Stimulated activated CD4-positive, alpha-beta T cell treated with anti-CD3 and anti-CD28 coated beads, Interleukin-15, amount 100 ng/mL, for 1 hour (primary cell): Measurements from ENCODE around the gene PSMD12.
"Not testable (repeated sequence)": the region's sequence is repeated elsewhere in the genome, so short reads cannot be mapped to it uniquely, and the experiment has no call there.

Source experiments
- DNase-seq, 2 donors: peaks; one replicate each; pipeline ENCODE4 v3.0.0-alpha.2; 2020; ENCODE audit warnings: low read depth in 1 of 2, low spot score in 1 of 2

The PSMD12 gene

GRCh38 chr17:67315865-67316264 lies 50.5 kb downstream of the PSMD12 start:
- DNase-seq = no peak

GRCh38 chr17:67312265-67312664 lies 54.1 kb downstream of the PSMD12 start:
- DNase-seq = no peak

- DNase-seq = no peak
Observed at GRCh38 chr17:67311575-67311974, 54.8 kb downstream of the PSMD12 start.

- no peak for DNase-seq
Observed at GRCh38 chr17:67310406-67310805, 56.0 kb downstream of the PSMD12 start.

GRCh38 chr17:67305446-67306235 lies 60.7 kb downstream of the PSMD12 start:
- not testable (repeated sequence) for DNase-seq

- no peak for DNase-seq
Observed at GRCh38 chr17:67297454-67297960, 68.9 kb downstream of the PSMD12 start.

GRCh38 chr17:67294451-67295199 lies 71.8 kb downstream of the PSMD12 start:
- DNase-seq = no peak

- peak; percentile 38 to 44 for DNase-seq
Observed at GRCh38 chr17:67293251-67294203, 72.8 kb downstream of the PSMD12 start.

GRCh38 chr17:67290711-67291291 lies 75.6 kb downstream of the PSMD12 start:
- DNase-seq = no peak

- no peak for DNase-seq
Observed at GRCh38 chr17:67290244-67290643, 76.1 kb downstream of the PSMD12 start.

- DNase-seq = no peak
Observed at GRCh38 chr17:67289181-67289876, 77.0 kb downstream of the PSMD12 start.
